HL-60 (cell line): Measurements from ENCODE around the gene ETV3L.
"Not testable (repeated sequence)": the region's sequence is repeated elsewhere in the genome, so short reads cannot be mapped to it uniquely, and the experiment has no call there.

Experiments
- CTCF ChIP-seq: IDR thresholded peaks from one replicate; pipeline ENCODE4 v1.5.1; 2011; ENCODE audit warnings: low read length, control low read depth, inconsistent platforms; ENCODE audit not compliant: insufficient read depth
- POLR2AphosphoS5 ChIP-seq: IDR thresholded peaks from 2 replicates; pipeline ENCODE4 v1.6.1; 2012; ENCODE audit warnings: low read depth
- REST ChIP-seq: IDR thresholded peaks from 2 replicates; pipeline ENCODE4 v1.6.1; 2012; ENCODE audit warnings: low read depth; ENCODE audit not compliant: insufficient replicate concordance

DNA sequence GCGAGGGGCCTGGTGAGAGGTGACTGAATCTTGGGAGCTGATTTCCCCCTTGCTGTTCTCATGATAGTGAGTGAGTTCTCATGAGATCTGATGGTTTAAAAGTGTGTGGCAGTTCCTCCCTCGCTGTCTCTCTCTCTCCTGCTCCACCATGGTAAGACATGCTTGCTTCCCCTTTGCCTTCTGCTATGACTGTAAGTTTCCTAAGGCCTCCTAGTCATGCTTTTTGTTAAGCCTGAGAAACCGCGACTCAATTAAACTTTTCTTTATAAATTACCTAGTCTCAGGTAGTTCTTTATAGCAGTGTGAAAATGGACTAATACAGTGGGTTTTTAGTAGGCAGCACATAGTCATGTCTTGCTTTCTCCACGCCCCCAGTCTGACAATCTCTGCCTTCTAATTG is 43.9 kb downstream of the ETV3L start:
- not testable (repeated sequence) for TF ChIP-seq CTCF, REST, POLR2AphosphoS5
